PC-9 (cell line): ENCODE measurements around the gene DNAJA4.

ENCODE experiments used
- EZH2 ChIP-seq: fragments of 200-600 bp; sonication (generic); IDR thresholded peaks from 2 replicates; pipeline ENCODE4 v1.8.0; 2017; ENCODE audit warnings: antibody characterized with exemption, low read depth
- TF ChIP-seq, protein P1 (sequence below): fragments of 200-600 bp; sonication (generic); conservative IDR thresholded peaks from 2 replicates; pipeline ENCODE4 v1.6.1; 2017; ENCODE audit warnings: mixed run types, antibody characterized with exemption, mild to moderate bottlenecking, moderate library complexity

DNA sequence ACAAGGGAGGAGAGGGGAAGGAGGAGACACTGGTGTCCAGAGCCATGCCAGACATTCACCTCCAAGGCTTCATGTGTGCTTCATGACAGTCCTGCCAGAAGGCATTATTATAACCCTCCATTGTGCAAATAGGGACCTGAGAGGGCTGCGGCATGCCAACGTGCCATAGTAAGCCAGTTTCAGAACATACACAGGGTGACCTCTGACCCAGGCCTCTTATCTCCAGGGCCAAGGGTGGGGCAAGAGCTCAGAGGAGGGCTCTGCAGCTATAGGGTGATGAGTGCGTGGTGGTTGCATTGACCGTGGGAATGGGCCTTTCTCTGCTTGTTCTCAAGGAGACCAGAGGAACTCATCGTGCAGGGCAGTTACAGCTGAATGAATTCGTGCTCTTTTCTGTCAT, 20.3 kb upstream of the DNAJA4 start:
- TF ChIP-seq, protein P1, sequence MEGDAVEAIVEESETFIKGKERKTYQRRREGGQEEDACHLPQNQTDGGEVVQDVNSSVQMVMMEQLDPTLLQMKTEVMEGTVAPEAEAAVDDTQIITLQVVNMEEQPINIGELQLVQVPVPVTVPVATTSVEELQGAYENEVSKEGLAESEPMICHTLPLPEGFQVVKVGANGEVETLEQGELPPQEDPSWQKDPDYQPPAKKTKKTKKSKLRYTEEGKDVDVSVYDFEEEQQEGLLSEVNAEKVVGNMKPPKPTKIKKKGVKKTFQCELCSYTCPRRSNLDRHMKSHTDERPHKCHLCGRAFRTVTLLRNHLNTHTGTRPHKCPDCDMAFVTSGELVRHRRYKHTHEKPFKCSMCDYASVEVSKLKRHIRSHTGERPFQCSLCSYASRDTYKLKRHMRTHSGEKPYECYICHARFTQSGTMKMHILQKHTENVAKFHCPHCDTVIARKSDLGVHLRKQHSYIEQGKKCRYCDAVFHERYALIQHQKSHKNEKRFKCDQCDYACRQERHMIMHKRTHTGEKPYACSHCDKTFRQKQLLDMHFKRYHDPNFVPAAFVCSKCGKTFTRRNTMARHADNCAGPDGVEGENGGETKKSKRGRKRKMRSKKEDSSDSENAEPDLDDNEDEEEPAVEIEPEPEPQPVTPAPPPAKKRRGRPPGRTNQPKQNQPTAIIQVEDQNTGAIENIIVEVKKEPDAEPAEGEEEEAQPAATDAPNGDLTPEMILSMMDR, result no peak
- TF ChIP-seq EZH2, result no peak
